Lung microvascular endothelial cell (primary cell): ENCODE measurements around the gene MPPED1. TPM values are rescaled to one million over a fixed set of nuclear protein-coding genes. Genes with fewer than 3 reads are reported as not detected.

Experiments used
- DNase-seq, 2 donors: peaks; one replicate each; pipeline versions ENCODE4 v3.0.0 to v3.0.0-alpha.2; 2010; ENCODE audit warnings: low read depth in 2 of 2
- total RNA-seq: library from RNA; depleted of rRNA; stranded (reverse); fragments of >200 nt; gene quantifications from 2 replicates; pipeline ENCODE4 v1.2.1, GENCODE V29; 2014

Gene MPPED1
- total RNA-seq, 1 donor from 2014 or later = under 0.01 TPM

GRCh38 chr22:43429426-43429825 is 17.6 kb downstream of the MPPED1 start:
- no peak for DNase-seq

GRCh38 chr22:43431808-43432554 is 20.2 kb downstream of the MPPED1 start:
- DNase-seq = no peak

GRCh38 chr22:43432883-43433415 is 21.1 kb downstream of the MPPED1 start:
- no peak for DNase-seq

- DNase-seq = no peak
Observed at GRCh38 chr22:43433451-43434274, 21.8 kb downstream of the MPPED1 start.

GRCh38 chr22:43434275-43434927 is 22.6 kb downstream of the MPPED1 start:
- DNase-seq = no peak

- no peak for DNase-seq
Observed at GRCh38 chr22:43434928-43435311, 23.1 kb downstream of the MPPED1 start.

GRCh38 chr22:43435851-43436811 is 24.3 kb downstream of the MPPED1 start:
- DNase-seq = no peak

GRCh38 chr22:43436868-43437267 is 25.1 kb downstream of the MPPED1 start:
- no peak for DNase-seq

- DNase-seq = no peak
Observed at GRCh38 chr22:43437871-43438475, 26.2 kb downstream of the MPPED1 start.

- DNase-seq = no peak
Observed at GRCh38 chr22:43438666-43439347, 27.0 kb downstream of the MPPED1 start.

GRCh38 chr22:43439368-43440103 is 27.7 kb downstream of the MPPED1 start:
- DNase-seq = no peak

- DNase-seq = no peak
Observed at GRCh38 chr22:43440104-43440387, 28.2 kb downstream of the MPPED1 start.

- no peak for DNase-seq
Observed at GRCh38 chr22:43440556-43440955, 28.7 kb downstream of the MPPED1 start.

- DNase-seq = no peak
Observed at GRCh38 chr22:43441216-43441615, 29.4 kb downstream of the MPPED1 start.

- DNase-seq = no peak
Observed at GRCh38 chr22:43441751-43442150, 29.9 kb downstream of the MPPED1 start.

- no peak for DNase-seq
Observed at GRCh38 chr22:43442386-43443151, 30.8 kb downstream of the MPPED1 start.

- DNase-seq = no peak
Observed at GRCh38 chr22:43443152-43443471, 31.3 kb downstream of the MPPED1 start.

- peak; percentile 30 to 70 for DNase-seq
Observed at GRCh38 chr22:43446037-43446803, 34.4 kb downstream of the MPPED1 start.
